HL-60 (cell line): Measurements from ENCODE around the gene XYLT1.

Experiments used
- GABPA ChIP-seq: IDR thresholded peaks from 2 replicates; pipeline ENCODE4 v1.6.1; 2012; ENCODE audit warnings: low read depth
- POLR2AphosphoS5 ChIP-seq: IDR thresholded peaks from 2 replicates; pipeline ENCODE4 v1.6.1; 2012; ENCODE audit warnings: low read depth
- REST ChIP-seq: IDR thresholded peaks from 2 replicates; pipeline ENCODE4 v1.6.1; 2012; ENCODE audit warnings: low read depth; ENCODE audit not compliant: insufficient replicate concordance
- SPI1 ChIP-seq: IDR thresholded peaks from 2 replicates; pipeline ENCODE4 v1.6.1; 2012; ENCODE audit warnings: low read depth, mild to moderate bottlenecking, borderline replicate concordance
- TF ChIP-seq, protein P1 (sequence below): IDR thresholded peaks from one replicate; pipeline ENCODE4 v1.5.1; 2011; ENCODE audit warnings: low read length, control low read depth, inconsistent platforms; ENCODE audit not compliant: insufficient read depth

DNA sequence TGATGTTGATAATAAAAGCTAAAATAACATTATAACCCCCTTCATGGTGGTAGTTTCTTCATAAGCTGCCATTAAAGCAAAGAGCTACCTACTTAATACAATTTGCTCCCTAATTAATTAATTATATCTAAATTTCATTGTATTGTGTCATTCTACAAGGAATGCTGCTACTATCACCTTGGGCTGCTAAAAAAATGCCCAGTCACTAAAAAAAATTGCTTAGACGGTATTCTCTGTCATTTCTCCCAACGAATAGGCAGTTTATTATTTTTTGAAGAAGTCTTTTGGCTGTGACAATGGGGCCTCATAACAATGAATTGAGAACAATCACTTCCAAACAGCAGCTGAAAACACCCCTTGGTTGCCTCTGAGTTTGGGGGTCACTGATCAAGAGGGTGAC, 59.5 kb downstream of the XYLT1 start:
- TF ChIP-seq, protein P1, sequence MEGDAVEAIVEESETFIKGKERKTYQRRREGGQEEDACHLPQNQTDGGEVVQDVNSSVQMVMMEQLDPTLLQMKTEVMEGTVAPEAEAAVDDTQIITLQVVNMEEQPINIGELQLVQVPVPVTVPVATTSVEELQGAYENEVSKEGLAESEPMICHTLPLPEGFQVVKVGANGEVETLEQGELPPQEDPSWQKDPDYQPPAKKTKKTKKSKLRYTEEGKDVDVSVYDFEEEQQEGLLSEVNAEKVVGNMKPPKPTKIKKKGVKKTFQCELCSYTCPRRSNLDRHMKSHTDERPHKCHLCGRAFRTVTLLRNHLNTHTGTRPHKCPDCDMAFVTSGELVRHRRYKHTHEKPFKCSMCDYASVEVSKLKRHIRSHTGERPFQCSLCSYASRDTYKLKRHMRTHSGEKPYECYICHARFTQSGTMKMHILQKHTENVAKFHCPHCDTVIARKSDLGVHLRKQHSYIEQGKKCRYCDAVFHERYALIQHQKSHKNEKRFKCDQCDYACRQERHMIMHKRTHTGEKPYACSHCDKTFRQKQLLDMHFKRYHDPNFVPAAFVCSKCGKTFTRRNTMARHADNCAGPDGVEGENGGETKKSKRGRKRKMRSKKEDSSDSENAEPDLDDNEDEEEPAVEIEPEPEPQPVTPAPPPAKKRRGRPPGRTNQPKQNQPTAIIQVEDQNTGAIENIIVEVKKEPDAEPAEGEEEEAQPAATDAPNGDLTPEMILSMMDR: no peak
- no peak for TF ChIP-seq POLR2AphosphoS5
- no peak for TF ChIP-seq SPI1
- TF ChIP-seq REST: no peak
- no peak for TF ChIP-seq GABPA
